ENCODE measurements around the gene NAV2. TPM values are rescaled to one million over a fixed set of nuclear protein-coding genes. Genes with fewer than 3 reads are reported as not detected.
A peak's percentile ranks its signal among the peaks of the same experiment; 100 is the strongest.

NAV2 gene
- total RNA-seq, 1 experiment from 2014 or later: 46.3 TPM

GRCh38 chr11:19976281-19976941 is 263.8 kb downstream of the NAV2 start:
- peaks cover 0 to 10% (median 3%) of the 10 kb centered on the region in 3 experiments; a peak in 4 of 7 replicates for H3K36me3 Mint-ChIP-seq (ENCODE audit: insufficient read depth in 1 of 3, low read depth in 3 of 3)
- no peaks in the 10 kb centered on the region for H3K27me3 Mint-ChIP-seq (ENCODE audit: low read depth)
- no CpG with 5 or more reads among the region's 7 CpGs for WGBS (ENCODE audit: extremely low coverage, insufficient read length, low lambda C conversion rate)
- no peak overlapping the region for H3K4ac ChIP-seq (ENCODE audit: low read depth, low read length)
- H3K56ac ChIP-seq (ENCODE audit: insufficient read length, low read depth, low read length): no peak overlapping the region
- no peaks in the 10 kb centered on the region for H3K27me3 ChIP-seq (ENCODE audit: insufficient read depth, low read length)
- H4K5ac ChIP-seq (ENCODE audit: insufficient read length, low read depth, low read length): no peak overlapping the region
- H3K4me2 ChIP-seq (ENCODE audit: insufficient read depth, insufficient read length, low read length): no peak overlapping the region
- peaks cover 6 to 15% of the 10 kb centered on the region in 2 experiments; a peak in 3 of 4 replicates for H3K4me1 Mint-ChIP-seq
- H3K79me2 ChIP-seq (ENCODE audit: insufficient read depth, low read length): no peaks in the 10 kb centered on the region
- H2BK12ac ChIP-seq (ENCODE audit: insufficient read length, low read depth, low read length): no peak overlapping the region
- H4K91ac ChIP-seq (ENCODE audit: insufficient read length, low read depth, low read length): no peak overlapping the region
- H2BK20ac ChIP-seq (ENCODE audit: low read depth, low read length, poor library complexity, severe bottlenecking): no peak overlapping the region
- H2AFZ ChIP-seq (ENCODE audit: low read length): no peak overlapping the region
- no peak overlapping the region for H3K14ac ChIP-seq (ENCODE audit: insufficient read depth, low read length)
- H4K20me1 ChIP-seq (ENCODE audit: control insufficient read depth, insufficient read depth, insufficient read length): no peaks in the 10 kb centered on the region
- H3K18ac ChIP-seq (ENCODE audit: insufficient read length, low read depth, low read length): no peak overlapping the region
- H2AK5ac ChIP-seq (ENCODE audit: insufficient read length, low read length): no peak overlapping the region
- no peak overlapping the region for H3K23ac ChIP-seq (ENCODE audit: insufficient read length, low read depth, low read length)
- no peaks in the 10 kb centered on the region for H3K9me3 Mint-ChIP-seq
- no peaks in the 10 kb centered on the region for H3K9me3 ChIP-seq (ENCODE audit: control insufficient read depth, low read depth, low read length)
- peak overlapping the region in 1 of 3 experiments; percentile 23; a peak in 3 of 7 replicates for H3K27ac Mint-ChIP-seq
- H3K9ac ChIP-seq (ENCODE audit: extremely low read depth, insufficient read length, low read length): no peak overlapping the region
- no peak for TF ChIP-seq CTCF (conservative IDR thresholded peaks at IDR 0.05)
- no peaks in the 10 kb centered on the region for H3K23me2 ChIP-seq (ENCODE audit: insufficient read length, low read depth, low read length, poor library complexity, severe bottlenecking)
- no peak overlapping the region for H2BK15ac ChIP-seq (ENCODE audit: low read depth, low read length)
- H2BK5ac ChIP-seq (ENCODE audit: insufficient read length, low read length): no peak overlapping the region
- no peak overlapping the region for H2BK120ac ChIP-seq (ENCODE audit: low read depth, low read length, poor library complexity, severe bottlenecking)
- no peaks in the 10 kb centered on the region for H3K79me1 ChIP-seq (ENCODE audit: insufficient read depth, low read depth, low read length, poor library complexity, severe bottlenecking)
- no peak overlapping the region for H3T11ph ChIP-seq (ENCODE audit: low read length)
- no peaks in the 10 kb centered on the region for H3K4me1 ChIP-seq (ENCODE audit: insufficient read depth, low read length)
- H3K4me3 Mint-ChIP-seq: no peak overlapping the region
- no peak overlapping the region for H3K27ac ChIP-seq (ENCODE audit: insufficient read length, low read depth, low read length)
- no peak overlapping the region for H4K8ac ChIP-seq (replicated peaks; ENCODE audit: insufficient read length, low read depth, low read length)
- DNase-seq: no peak
